ENCODE results near the gene FMO3. TPM values are rescaled to one million over a fixed set of nuclear protein-coding genes. Genes with fewer than 3 reads are reported as not detected.

FMO3 gene
- total RNA-seq, 1 experiment from 2014 or later, result not detected

DNA sequence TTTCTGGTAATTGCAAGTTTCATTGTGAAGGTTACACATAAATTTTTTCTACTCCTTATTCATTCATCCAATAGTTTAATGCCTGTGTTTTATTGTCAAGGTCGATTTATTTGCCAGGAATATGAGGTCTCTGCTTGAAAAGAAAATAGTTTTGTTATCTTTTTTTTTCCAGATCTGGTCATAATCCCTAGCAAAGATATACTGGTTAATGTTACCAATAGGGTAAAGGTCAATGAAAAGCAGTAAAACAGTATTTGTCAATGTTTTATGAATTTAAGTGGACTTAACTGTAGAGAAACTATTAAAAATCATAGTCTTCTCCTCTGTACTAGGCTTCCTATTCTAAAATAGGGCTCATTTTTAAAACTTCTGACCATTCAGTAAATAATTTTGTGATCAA, 8.1 kb upstream of the FMO3 start:
- Mint-ChIP-seq H3K27me3 (ENCODE audit: insufficient read depth, unreplicated experiment) (no peaks in the 10 kb centered on the region), H3K4me1 (ENCODE audit: low read depth, unreplicated experiment) (no peaks in the 10 kb centered on the region), H3K36me3 (ENCODE audit: insufficient read depth, unreplicated experiment) (no peaks in the 10 kb centered on the region), H3K27ac (ENCODE audit: unreplicated experiment) (no peak overlapping the region), H3K4me3 (ENCODE audit: unreplicated experiment) (no peak overlapping the region), H3K9me3 (ENCODE audit: unreplicated experiment) (no peaks in the 10 kb centered on the region)
- no peaks in the 10 kb centered on the region for H3K27me3 ChIP-seq (replicated peaks; ENCODE audit: control insufficient read depth, insufficient read depth, low read length)
- CTCF ChIA-PET, result interaction anchor here (1.9 kb wide), 1 partner anchor 144 kb away, joined by 37 read pairs; no protein-coding TSS in a partner anchor
- intact Hi-C loops (cut with micrococcal nuclease; ENCODE audit: unreplicated experiment), result no loop called here
- DNase-seq, result no peak
- no peak for TF ChIP-seq CTCF (IDR thresholded peaks at IDR 0.05; ENCODE audit: insufficient read depth in 1 of 2, low read depth in 1 of 2, low read length in 1 of 2, severe bottlenecking in 1 of 2, unreplicated experiment in 1 of 2)
- H3K36me3 ChIP-seq (ENCODE audit: control insufficient read depth, insufficient read depth, low read length), result no peaks in the 10 kb centered on the region
- no peak overlapping the region for H3K4me3 ChIP-seq (ENCODE audit: low read depth, low read length)
- no TSS peak for BruUV-seq (replicated peaks)
- peaks cover 7% of the 10 kb centered on the region; the same call in 1 of the 2 replicates for H3K4me1 ChIP-seq
- POLR2A ChIA-PET, result no interaction called here
- no peaks in the 10 kb centered on the region for H3K9me3 ChIP-seq

GRCh38 chr1:171083222-171083621, 7.5 kb upstream of the FMO3 start:
- Histone ChIP-seq H3K4me1 (peaks cover 7% of the 10 kb centered on the region; the same call in 1 of the 2 replicates), H3K9me3 (no peaks in the 10 kb centered on the region), H3K36me3 (ENCODE audit: control insufficient read depth, insufficient read depth, low read length) (no peaks in the 10 kb centered on the region), H3K4me3 (ENCODE audit: low read depth, low read length) (no peak overlapping the region), H3K27me3 (replicated peaks; ENCODE audit: control insufficient read depth, insufficient read depth, low read length) (no peaks in the 10 kb centered on the region)
- POLR2A ChIA-PET, result no interaction called here
- no peak overlapping the region for H3K4me3 Mint-ChIP-seq (ENCODE audit: unreplicated experiment)
- BruUV-seq (replicated peaks), result no TSS peak
- TF ChIP-seq CTCF (IDR thresholded peaks at IDR 0.05; ENCODE audit: insufficient read depth in 1 of 2, low read depth in 1 of 2, low read length in 1 of 2, severe bottlenecking in 1 of 2, unreplicated experiment in 1 of 2), result no peak
- intact Hi-C loops (cut with micrococcal nuclease; ENCODE audit: unreplicated experiment), result no loop called here
- no peak for DNase-seq
- CTCF ChIA-PET, result no interaction called here
- H3K27me3 Mint-ChIP-seq (ENCODE audit: insufficient read depth, unreplicated experiment), result no peaks in the 10 kb centered on the region
- no peaks in the 10 kb centered on the region for H3K9me3 Mint-ChIP-seq (ENCODE audit: unreplicated experiment)
- H3K27ac Mint-ChIP-seq (ENCODE audit: unreplicated experiment), result no peak overlapping the region
- H3K4me1 Mint-ChIP-seq (ENCODE audit: low read depth, unreplicated experiment), result no peaks in the 10 kb centered on the region
- H3K36me3 Mint-ChIP-seq (ENCODE audit: insufficient read depth, unreplicated experiment), result no peaks in the 10 kb centered on the region

GRCh38 chr1:171084091-171084490, 6.6 kb upstream of the FMO3 start:
- POLR2A ChIA-PET, result no interaction called here
- Mint-ChIP-seq H3K4me1 (ENCODE audit: low read depth, unreplicated experiment) (no peaks in the 10 kb centered on the region), H3K36me3 (ENCODE audit: insufficient read depth, unreplicated experiment) (no peaks in the 10 kb centered on the region), H3K9me3 (ENCODE audit: unreplicated experiment) (no peaks in the 10 kb centered on the region), H3K4me3 (ENCODE audit: unreplicated experiment) (no peak overlapping the region), H3K27me3 (ENCODE audit: insufficient read depth, unreplicated experiment) (no peaks in the 10 kb centered on the region), H3K27ac (ENCODE audit: unreplicated experiment) (no peak overlapping the region)
- peaks cover 7% of the 10 kb centered on the region; the same call in 1 of the 2 replicates for H3K4me1 ChIP-seq
- intact Hi-C loops (cut with micrococcal nuclease; ENCODE audit: unreplicated experiment), result no loop called here
- no peak for TF ChIP-seq CTCF (IDR thresholded peaks at IDR 0.05; ENCODE audit: insufficient read depth in 1 of 2, low read depth in 1 of 2, low read length in 1 of 2, severe bottlenecking in 1 of 2, unreplicated experiment in 1 of 2)
- BruUV-seq (replicated peaks), result no TSS peak
- DNase-seq, result no peak
- CTCF ChIA-PET, result no interaction called here
- no peak overlapping the region for H3K4me3 ChIP-seq (ENCODE audit: low read depth, low read length)
- H3K9me3 ChIP-seq, result no peaks in the 10 kb centered on the region
- H3K36me3 ChIP-seq (ENCODE audit: control insufficient read depth, insufficient read depth, low read length), result no peaks in the 10 kb centered on the region
- H3K27me3 ChIP-seq (replicated peaks; ENCODE audit: control insufficient read depth, insufficient read depth, low read length), result no peaks in the 10 kb centered on the region
